SK-N-SH (cell line): ENCODE results near the gene BCL11A.

Experiments used
- CHD2 ChIP-seq: fragments of 150-350 bp; IDR thresholded peaks from 2 replicates; pipeline ENCODE4 v1.6.1; 2018; ENCODE audit warnings: low read length; ENCODE audit not compliant: partially characterized antibody
- EP300 ChIP-seq, 2 experiments: IDR thresholded peaks; 2 replicates each; pipeline versions ENCODE4 v1.4.0 to v1.6.1; 2012; ENCODE audit warnings: borderline replicate concordance in 1 of 2, low read depth in 1 of 2, low read length in 1 of 2
- REST ChIP-seq: IDR thresholded peaks from 2 replicates; pipeline ENCODE4 v1.6.1; 2012; ENCODE audit warnings: mild to moderate bottlenecking, low read depth, low read length, moderate library complexity
- SIN3A ChIP-seq: IDR thresholded peaks from 2 replicates; pipeline ENCODE4 v1.6.1; 2012; ENCODE audit warnings: low read depth, mild to moderate bottlenecking, low read length, moderate library complexity, borderline replicate concordance
- SMC3 ChIP-seq: IDR thresholded peaks from 2 replicates; pipeline ENCODE4 v1.6.1; 2012; ENCODE audit warnings: low read depth, low read length, improper control_type of control experiment
- TF ChIP-seq, protein P1 (sequence below): fragments of 200-600 bp; sonication (generic); IDR thresholded peaks from 2 replicates; pipeline ENCODE4 v1.6.1; 2017; ENCODE audit warnings: antibody characterized with exemption, mild to moderate bottlenecking, moderate library complexity

DNA sequence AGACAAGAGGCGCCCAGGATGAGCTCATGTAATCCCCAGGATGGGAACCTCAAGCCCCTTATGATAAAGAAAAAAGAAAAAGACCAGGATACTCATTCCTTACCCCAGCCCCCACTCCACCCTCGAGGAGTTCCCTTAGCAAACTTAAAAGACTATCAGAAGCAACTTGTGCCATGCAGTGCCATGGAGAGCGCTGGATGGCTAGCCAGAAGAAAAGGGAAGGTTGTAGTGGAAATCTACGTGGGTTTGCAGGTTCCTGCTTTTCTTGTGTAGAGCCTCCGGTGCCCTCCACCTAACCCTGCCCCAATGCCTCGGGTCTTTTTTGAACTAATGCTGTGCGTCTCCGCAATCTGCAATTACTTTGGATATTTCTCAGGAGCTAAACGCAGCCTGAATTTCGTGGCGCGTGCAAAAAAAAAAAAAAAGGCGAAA lies 16.2 kb upstream of the BCL11A start:
- TF ChIP-seq EP300 (IDR thresholded peaks at IDR 0.05; ENCODE audit: borderline replicate concordance in 1 of 2, low read depth in 1 of 2, low read length in 1 of 2) (no peak), SMC3 (no peak), REST (no peak), CHD2 (no peak), SIN3A (no peak)
- TF ChIP-seq, protein P1, sequence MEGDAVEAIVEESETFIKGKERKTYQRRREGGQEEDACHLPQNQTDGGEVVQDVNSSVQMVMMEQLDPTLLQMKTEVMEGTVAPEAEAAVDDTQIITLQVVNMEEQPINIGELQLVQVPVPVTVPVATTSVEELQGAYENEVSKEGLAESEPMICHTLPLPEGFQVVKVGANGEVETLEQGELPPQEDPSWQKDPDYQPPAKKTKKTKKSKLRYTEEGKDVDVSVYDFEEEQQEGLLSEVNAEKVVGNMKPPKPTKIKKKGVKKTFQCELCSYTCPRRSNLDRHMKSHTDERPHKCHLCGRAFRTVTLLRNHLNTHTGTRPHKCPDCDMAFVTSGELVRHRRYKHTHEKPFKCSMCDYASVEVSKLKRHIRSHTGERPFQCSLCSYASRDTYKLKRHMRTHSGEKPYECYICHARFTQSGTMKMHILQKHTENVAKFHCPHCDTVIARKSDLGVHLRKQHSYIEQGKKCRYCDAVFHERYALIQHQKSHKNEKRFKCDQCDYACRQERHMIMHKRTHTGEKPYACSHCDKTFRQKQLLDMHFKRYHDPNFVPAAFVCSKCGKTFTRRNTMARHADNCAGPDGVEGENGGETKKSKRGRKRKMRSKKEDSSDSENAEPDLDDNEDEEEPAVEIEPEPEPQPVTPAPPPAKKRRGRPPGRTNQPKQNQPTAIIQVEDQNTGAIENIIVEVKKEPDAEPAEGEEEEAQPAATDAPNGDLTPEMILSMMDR = no peak
